ENCODE results near the gene DNMBP.

- TF ChIP-seq POLR2A (IDR thresholded peaks at IDR 0.05; ENCODE audit: low read length) (no peak), GATA1 (IDR thresholded peaks at IDR 0.05; ENCODE audit: low read depth, low read length) (no peak)
Measured at GRCh38 chr10:100037758-100038315, 28.1 kb upstream of the DNMBP start.
